Activated naive CD4-positive, alpha-beta T cell treated with Interleukin-2 at 50 U/mL for 16 hours (primary cell): Measurements from ENCODE around the gene MLLT1.

ENCODE experiments used
- DNase-seq: peaks from one replicate; pipeline ENCODE4 v3.0.0-alpha.2; 2020

Gene MLLT1

DNA sequence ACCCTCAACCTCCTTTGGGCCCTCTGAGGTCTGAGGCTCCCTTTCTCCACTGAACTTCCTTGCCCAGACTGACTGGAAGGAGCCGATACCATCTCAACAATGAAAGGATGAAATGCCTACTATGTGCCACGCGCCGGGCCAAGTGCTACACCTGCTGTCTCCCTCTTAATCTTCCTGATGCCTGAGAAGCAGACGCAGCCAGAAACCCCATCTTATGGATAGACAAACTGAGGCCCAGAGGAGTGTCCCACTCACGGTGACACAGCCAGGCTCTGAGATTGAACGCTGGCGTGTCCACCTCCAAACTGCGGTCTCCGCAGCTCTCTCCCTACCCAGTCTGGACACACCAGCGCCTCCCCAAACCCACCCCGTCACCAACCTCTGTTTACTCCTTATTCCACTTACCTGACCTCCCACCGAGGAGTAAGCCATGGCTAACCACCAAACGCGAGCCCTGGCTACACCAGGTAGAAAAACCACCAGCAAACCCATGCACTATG, 20.9 kb downstream of the MLLT1 start:
- no peak for DNase-seq

DNA sequence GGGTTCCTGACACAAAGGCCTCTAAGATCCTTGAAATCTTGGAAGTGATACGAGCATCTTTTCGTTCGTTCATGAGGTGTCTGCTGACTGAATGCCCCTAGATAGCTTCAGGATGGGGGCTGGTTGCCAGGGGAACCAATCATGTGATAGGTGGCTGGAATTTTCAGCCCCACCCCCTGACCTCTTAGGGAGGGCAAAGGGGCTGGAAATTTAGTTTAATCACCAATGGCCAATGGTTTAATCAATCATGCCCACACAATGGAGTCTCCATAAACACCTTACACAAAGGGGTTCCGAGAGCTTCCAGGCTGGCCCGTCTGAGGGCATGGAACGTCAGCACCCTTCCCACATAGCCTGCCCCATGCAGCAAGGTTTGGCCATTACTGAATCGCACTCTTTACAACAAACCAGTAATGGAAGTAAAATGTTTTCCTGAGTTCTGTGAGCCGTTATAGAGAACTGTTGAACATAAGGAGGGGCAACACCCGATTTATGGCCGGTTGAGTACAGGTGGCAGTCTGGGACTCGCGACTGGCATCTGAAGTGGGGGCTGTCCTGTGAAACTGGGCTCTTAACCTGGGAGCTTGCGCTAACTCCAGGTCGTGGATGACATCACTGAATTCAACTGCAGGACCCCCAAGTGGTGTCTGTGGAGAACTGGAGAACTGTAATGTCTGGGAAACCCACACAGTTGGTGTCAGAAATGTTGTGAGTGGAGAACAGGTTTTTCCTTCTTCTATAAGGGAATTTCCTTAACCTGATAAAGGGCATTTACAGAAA, 25.6 kb downstream of the MLLT1 start:
- no peak for DNase-seq

DNA sequence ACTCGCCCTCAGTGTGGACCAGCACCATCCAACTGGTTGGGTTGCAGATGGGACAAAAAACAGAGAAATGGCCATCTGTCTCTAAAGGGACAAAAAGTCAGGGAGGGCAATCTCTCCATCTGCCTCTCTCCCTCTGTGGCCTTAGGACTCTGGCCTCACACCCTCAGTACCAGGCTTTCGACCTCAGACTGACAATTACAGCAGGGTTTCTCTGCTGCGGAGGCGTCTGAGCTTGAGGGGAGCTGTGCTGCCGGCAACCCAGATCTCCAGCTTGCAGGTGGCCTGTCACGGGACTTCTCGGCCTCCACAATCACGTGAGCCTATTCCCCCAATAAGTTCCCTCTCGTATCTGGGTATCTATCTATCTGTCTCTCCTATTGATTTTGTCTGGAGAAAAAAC, 27.7 kb downstream of the MLLT1 start:
- DNase-seq: no peak

DNA sequence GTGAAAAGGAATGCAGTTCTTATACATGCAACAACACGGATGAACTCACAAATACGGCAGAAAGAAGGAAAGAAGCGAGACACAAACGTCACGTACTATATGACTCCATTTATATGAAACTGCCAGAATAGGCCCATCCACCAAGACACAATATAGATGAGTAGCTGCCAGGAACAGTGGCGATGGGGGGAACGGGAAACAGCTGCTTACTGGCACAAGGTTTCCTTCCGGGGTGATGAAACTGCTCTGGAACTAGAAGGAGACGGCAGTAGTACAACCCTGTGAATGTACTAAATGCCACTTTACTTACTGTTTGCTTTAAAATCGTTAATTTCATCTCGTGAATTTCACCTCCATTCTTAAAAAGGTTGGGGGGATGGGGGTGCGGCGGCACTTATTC, 28.9 kb downstream of the MLLT1 start:
- no peak for DNase-seq

DNA sequence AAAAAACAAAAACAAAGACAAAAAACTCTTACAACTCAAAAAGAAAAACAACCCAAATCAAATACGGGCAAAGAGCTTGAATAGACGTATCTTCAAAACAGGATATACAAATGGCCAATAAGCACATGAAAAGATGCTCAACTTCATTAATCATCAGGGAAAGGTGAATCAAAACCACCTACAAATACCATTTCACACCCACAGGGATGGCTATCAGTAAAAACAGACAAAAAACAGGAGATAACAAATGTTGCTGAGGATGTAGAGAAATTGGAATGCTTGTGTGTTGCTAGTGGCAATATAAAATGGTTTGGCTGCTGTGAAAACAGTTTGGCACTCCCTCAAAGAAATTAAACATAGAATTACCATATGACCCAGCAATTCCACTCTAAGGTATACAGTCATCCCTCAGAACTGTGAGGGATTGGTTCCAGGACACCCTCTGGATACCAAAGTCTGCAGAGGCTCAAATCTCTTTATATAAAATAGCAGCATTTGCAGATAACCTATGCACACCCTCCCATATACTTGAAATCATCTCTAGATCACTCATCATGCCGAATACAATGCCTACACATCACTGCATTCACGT, 29.7 kb downstream of the MLLT1 start:
- no peak for DNase-seq

DNA sequence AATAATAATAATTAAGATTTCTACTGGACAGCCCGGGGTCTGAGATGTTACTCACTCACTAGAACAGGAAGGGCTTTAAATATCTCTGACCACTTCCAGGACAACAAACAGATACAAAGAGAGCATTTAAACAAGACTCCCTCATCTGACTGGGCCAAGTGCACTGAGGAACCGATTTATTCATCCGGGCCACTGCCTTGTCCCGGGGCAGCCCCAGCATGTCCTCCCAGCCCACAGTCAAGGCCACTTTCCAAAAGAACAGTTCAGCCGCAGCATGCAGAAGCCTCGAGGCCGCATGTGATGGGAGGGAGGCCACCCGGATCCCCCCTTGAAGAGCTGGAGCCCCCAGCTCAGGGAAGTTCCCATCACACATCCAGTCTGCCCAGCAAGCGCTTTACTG, 30.5 kb downstream of the MLLT1 start:
- no peak for DNase-seq

DNA sequence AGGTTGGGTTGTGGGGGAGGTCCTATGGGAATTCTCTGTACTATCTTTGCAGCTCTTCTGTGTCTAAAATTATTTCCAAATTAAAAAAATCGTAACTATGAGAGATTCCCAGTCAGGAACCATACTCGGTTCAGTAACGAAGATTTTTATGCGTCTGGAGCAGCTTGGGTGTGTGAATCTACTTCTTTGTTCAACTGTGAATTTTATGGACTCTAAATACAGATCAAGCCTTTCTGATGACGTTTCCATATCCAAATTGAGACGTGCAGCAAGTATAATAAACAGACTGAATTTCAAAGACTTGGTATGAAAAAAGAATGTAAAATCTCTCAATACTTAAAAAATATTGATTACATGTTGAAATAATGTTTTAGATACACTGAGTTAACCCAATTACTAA, 30.9 kb downstream of the MLLT1 start:
- no peak for DNase-seq

DNA sequence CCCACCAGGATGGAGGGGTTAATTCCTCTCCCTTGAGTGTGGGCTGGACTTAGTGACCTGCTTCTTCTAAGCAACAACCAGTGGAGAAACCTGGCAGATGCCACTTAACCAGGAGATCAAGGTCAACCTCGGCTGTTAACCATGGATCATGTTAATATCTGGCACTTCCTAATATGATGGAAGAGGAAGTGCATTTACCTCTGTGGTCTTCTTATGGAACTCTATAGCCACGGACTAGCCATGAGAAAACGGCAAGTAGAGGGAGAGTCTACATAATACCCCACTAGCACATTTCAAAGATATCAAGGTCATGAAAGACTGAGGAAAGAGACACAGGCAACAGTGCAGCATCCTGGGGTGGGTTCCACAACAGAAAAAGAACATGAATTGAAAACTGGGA, 31.4 kb downstream of the MLLT1 start:
- no peak for DNase-seq

DNA sequence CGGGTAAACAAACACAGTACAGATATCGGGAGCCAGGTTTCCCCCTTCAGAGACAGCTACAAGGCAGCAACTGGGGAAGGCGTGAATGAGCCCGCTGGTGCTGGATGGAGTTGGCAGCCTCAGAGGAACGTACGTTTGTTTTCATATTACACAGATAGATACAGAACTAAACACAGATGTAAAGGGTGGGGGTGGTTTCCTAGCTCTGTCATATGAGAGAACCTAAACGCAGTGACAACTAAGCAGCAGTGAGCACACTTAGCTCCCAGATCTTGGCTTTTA, 32.8 kb downstream of the MLLT1 start:
- no peak for DNase-seq

DNA sequence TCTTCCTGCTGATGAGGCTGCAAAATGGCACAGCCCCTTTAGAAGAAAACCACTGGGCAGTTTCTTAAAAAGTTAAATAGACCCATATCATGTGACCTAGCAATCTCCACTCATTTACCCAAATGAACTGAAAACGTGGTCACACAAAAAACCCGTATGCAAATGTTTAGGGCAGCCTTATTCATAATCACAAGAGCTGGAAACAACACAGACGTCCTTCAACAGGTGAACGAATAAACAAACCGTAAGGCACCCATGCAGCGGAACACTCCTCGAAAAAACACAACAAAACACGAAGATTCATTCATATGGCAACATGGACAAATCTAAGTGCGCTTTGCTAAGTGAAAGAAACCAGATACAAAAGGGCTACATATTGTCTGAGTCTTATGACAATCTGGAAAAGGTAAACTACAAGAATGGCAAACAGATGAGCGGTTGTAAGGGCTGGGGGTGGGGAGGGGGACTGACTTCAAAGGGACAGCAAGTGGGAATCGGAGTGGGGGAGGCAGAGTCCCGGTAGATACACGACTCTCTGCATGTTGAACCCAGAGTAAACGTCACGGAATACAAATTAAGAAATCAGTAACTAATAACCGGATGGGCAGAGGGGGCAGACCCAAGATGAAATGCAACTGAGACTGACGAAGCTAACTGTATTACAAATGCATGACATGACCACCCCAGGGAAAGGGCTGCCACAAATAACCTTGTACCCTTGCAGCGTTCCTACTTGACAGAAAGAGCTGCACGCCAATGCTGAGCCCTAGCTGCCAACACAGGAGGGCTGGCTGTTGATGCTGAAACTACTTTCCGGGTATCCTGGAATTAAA, 33.4 kb downstream of the MLLT1 start:
- no peak for DNase-seq

DNA sequence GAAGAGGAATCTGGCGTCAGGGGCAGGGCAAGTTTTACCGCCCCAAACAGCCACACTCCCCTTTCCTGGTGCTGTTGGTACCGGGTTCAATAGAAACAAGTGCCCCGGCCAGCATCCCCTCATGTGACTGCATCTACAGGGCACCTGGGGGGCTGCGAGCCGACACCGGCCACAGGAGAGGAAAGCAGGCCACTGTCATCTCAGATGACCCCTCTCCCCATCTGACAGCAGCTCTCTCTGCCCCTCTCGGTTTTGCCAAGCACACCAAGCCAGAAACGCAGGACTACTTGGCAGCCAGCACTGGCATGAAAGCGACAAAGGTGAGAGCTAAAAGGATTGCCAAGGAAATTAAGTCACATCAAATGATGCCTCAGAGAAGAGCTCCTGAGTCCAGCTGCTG, 37.1 kb downstream of the MLLT1 start:
- DNase-seq: no peak

DNA sequence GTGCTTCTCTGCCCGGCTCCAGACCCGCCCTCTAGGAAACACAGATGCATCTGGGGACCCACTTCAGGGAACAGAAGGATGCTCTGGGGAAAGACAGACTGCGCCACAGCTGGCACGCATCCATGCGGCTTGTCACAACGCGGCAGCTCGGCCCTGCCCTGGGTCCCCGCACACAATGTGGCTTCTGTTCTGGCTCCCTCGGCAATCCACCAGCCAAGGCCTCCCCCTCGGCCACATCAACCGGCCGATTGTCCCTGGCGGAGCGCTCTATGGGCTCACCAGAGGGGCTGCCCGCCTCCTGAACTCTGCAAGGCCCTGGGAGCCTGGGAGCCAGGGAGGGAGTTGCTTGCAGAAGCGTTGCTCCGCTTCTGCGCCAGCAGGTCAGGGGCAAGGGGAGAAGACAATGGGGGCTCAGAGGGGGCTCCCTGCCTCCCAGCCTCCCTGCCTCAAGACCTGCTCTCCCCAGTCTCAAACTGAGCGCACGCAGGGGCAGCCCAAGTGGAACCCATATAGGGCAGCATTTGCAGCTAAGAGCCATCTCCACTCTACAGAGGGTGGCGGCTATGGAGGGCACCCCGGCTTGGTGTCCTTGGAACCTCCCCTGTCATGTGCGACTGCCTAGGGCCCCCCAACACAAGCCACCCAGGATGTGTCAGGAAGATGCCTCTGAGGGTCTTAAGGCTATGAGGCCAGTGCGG, 37.9 kb downstream of the MLLT1 start:
- no peak for DNase-seq

DNA sequence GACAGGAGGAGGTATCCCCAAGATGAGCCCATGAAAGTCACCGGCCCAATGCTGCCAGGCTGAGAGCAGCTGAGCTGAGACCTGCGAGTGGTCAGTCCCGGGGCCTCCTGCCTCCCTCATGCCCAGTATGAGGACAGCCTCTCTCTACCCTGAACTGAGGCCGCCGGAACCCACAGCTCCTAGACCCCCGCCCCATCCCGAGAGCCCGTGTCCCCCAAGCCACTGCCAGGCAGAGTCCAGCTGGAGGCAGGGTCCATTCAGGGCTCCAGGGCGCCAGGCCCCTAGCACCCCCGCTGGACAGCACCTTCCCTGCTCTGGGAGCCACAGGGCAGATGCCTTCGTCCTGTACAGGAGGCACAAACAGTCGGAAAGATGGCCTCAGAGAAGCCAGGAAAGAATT, 38.7 kb downstream of the MLLT1 start:
- no peak for DNase-seq

DNA sequence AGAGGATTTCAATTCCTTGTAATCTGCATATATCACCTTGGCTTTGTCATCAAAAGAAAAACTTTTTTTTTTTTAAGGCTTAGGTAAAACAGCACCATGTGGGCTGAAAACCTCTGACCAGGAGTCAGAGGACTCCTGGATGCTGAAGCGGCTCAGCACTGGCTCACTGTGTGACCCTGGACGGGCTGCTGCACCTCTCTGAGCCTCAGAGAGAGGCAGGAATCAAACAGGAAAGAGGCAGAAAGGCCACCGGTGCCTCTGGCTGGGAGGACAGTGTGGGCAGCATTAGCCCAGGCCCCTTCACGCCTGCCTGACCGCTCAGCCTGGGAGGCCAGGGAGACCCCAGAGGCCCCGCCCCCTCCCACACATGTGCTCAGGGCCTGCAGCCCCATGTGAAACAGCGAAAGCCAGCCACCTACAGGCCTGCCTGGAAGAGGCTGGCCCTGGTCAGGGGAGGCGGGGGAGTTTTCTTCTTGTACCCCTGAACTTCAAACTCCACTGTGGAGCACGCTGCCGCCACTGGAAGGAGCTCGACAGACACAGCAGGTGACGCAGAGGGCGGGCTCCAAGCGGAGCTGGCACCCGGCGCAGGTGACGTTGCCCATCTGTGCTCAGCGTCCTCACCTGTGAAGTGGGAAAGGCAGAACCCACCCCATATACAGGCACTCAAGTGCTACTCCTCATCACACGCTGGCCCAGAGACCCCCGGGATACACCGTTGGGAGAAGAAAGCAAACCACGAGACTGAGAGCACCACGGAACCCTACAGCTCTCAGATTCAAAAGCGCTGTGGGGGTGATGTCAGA, 39.7 kb downstream of the MLLT1 start:
- DNase-seq: no peak

DNA sequence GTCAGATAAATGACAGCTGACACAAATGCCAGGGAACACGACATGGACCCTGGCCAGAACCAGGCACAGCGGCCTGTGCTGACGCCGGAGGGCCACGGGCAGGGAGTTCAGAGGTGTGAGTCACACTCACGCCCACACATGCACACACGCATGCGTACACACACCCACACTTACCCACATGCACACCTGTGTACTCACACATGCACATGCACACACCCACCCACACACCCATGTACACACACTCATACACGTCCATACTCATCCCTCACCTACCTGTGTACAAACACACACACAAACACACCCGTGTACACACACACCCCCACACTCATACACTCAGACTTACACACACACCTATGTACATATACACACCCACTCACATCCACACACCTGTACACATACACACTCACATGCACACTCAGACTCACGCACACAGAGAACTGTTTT, 40.4 kb downstream of the MLLT1 start:
- peak; percentile 41 for DNase-seq

DNA sequence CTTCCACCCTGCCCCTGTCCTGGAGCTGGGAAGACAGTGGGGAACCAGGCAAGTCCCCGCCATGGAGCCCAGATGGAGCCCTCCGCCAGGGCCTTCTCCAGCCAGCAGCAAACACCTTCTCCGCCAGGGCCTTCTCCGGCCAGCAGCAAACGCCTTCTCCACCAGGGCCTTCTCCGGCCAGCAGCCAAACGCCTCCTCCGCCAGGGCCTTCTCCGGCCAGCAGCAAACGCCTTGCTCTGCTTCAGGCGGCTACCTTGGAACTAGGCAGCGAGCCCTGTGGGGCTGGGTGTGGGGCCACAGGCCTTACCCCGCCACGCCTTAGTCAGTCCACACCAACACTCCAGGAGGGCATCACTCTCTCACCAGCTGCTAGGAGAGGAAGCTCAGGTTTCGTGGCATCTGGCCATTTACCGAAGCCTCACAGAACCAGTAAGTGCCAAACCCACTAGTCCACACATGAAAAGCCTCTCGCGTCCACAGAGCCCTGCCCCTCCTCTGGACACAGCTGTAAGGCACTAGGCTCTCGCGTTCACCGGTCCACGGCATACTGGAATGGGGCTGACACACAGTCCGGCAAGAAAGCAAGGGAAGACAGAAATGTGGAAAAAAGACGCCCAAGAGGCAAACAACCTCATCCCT, 41.0 kb downstream of the MLLT1 start:
- DNase-seq: no peak

DNA sequence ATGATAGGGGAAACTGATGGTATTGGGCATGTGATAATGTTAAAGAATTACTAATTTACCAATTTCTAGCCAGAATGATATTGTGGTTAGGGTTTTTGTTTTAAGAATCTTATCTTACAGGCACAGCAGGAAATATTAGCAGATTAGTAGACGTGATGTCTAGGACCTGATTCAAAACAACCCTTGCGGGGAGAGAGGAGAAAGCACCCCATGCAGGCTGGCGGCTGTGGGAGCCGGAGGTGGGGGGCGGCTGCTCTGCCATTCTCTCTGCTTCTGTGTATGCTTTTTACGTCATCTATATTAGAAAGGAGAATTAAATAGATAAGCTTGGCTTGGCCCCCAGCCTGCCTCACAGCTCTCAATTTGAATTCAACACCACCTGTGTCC, 41.5 kb downstream of the MLLT1 start:
- DNase-seq: peak; percentile 33

DNA sequence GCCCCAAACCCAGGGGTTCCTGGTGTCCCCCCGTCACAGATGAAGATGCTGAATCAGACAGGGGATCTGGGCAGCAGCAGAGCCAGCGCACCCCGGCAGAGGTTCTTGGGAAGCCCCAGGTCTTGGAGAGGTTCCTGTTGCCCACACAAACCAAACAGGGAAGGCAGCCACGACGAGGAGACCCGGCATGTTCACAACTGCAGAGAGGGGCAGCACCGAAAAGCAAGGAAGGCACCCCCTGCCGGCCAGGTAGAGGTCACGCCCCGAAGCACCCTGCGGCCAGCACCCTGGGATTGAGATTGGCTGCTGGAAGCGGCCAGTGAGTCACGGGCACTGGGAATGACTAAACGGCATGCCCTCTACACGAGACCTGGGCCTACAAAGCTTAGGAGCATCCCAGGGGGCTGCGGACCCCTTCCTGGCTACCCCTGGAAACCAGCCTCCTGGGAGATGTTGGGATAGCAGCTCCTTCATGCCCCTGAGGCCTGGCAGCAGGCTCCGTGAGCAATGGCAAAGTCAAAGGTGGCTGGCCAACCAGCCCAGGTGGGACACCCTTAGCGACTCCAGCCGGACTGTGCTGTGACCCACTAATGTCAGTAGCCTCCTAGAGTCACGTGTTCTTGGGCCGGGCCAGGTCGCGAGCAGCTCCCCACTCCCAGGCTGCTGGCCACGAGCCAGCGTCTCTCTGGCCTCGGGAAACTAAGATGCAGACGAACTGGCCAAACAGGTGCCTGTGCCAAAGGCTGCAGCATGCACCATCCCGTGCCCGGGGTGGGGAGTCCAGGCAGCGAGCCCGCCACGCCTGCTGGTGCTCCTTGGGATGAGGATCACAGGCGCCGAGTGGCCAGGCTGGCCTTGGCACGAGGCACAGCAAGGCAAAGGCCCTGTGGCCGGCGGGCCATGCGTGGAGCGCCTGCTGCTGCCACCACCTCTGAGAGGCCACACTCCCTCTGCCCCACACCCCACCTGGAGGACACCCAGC, 43.2 kb downstream of the MLLT1 start:
- DNase-seq: no peak

DNA sequence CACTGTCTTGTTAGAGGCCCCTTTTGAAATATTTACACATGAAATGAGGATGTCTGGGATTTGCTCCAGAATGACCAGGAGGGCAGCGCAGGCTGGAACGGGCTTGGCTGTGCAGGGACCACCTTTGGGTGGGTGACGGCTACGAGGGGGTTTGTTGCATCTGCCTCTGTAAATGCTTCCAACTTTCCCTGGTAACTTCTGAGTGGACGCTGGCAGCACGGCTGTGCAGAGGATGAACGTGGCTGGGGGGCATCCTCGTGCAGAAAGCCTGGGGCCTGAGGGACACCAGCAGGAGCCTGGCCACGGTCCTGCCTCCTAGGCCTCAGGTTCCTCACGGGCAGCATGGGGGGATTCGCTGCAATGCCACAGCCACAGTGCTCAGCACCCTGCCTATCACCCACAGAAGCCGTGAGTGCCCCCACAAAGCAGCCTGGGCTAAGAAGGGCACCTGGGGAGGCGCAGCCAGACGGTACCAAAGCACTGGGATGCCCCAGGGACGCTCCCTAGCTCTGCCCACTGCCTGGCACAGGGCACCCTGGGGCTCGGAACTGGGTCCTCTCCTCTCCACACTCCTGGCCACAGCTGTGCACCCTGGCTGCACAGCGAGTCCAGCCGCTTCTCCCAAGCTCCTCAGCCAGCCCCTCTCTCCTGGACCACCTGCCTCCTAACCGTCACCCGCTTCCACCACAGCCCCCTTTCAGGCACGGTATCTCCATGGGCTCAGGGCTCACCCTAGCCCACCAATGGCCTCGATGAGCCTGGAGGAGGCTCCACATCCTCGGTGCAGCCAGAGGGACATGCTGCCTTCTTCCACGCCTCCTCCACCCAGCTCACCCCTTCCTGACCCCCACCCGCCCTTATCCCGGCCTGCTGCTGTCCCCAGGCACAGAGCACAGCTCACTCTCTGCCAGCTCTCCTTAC, 44.5 kb downstream of the MLLT1 start:
- no peak for DNase-seq

DNA sequence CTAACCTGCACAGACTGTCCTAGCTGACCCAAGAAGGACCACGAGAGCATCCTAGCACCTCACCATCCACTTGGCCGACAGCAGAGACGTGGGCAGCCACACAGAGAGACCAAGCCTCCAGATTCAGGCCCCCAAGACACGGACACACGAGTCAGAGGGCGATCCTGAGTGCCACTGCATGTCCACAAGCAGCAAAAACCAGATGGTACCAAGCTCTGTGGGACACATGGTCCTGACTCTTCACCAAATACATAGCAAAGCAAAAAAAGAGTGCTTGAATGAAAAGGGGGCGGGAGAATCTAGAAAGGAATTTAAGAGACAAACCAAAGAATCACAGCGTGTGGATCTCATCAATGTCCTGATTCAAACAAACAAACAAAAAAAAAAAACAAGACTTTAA, 45.2 kb downstream of the MLLT1 start:
- DNase-seq: no peak
